ENCODE measurements around the gene STOML3. TPM values are rescaled to one million over a fixed set of nuclear protein-coding genes. Genes with fewer than 3 reads are reported as not detected.

Gene STOML3
- total RNA-seq, 1 donor from 2014 or later = not detected

GRCh38 chr13:38981096-38981495 is 9.5 kb downstream of the STOML3 start:
- DNase-seq (ENCODE audit: low spot score) = no peak

GRCh38 chr13:38980750-38981078 is 9.9 kb downstream of the STOML3 start:
- DNase-seq (ENCODE audit: low spot score) = peak; percentile 14

- peak; percentile 60 for DNase-seq (ENCODE audit: low spot score)
These were observed 10.5 kb downstream of the STOML3 start for GRCh38 chr13:38979891-38980749.

GRCh38 chr13:38970380-38971051 is 20.1 kb downstream of the STOML3 start:
- no peak for DNase-seq (ENCODE audit: low spot score)

- DNase-seq (ENCODE audit: low spot score) = no peak
These were observed 21.4 kb downstream of the STOML3 start for GRCh38 chr13:38969187-38969586.

GRCh38 chr13:38967446-38967845 is 23.2 kb downstream of the STOML3 start:
- no peak for DNase-seq (ENCODE audit: low spot score)

GRCh38 chr13:38965281-38965680 is 25.4 kb downstream of the STOML3 start:
- DNase-seq (ENCODE audit: low spot score) = no peak

GRCh38 chr13:38960175-38960574 is 30.5 kb downstream of the STOML3 start:
- no peak for DNase-seq (ENCODE audit: low spot score)

GRCh38 chr13:38957794-38958592 is 32.6 kb downstream of the STOML3 start:
- DNase-seq (ENCODE audit: low spot score) = no peak

GRCh38 chr13:38954844-38955243 is 35.8 kb downstream of the STOML3 start:
- DNase-seq (ENCODE audit: low spot score) = no peak

- no peak for DNase-seq (ENCODE audit: low spot score)
These were observed 36.3 kb downstream of the STOML3 start for GRCh38 chr13:38954291-38954690.

GRCh38 chr13:38952827-38953226 is 37.8 kb downstream of the STOML3 start:
- no peak for DNase-seq (ENCODE audit: low spot score)

GRCh38 chr13:38951525-38952313 is 38.9 kb downstream of the STOML3 start:
- DNase-seq (ENCODE audit: low spot score) = peak; percentile 40

GRCh38 chr13:38950987-38951386 is 39.6 kb downstream of the STOML3 start:
- DNase-seq (ENCODE audit: low spot score) = no peak

GRCh38 chr13:38947054-38947453 is 43.6 kb downstream of the STOML3 start:
- no peak for DNase-seq (ENCODE audit: low spot score)

- DNase-seq (ENCODE audit: low spot score) = no peak
These were observed 46.4 kb downstream of the STOML3 start for GRCh38 chr13:38944219-38944618.

- no peak for DNase-seq (ENCODE audit: low spot score)
These were observed 47.4 kb downstream of the STOML3 start for GRCh38 chr13:38943231-38943630.

- no peak for DNase-seq (ENCODE audit: low spot score)
These were observed 49.2 kb downstream of the STOML3 start for GRCh38 chr13:38941353-38941945.

GRCh38 chr13:38933786-38934185 is 56.8 kb downstream of the STOML3 start:
- DNase-seq (ENCODE audit: low spot score) = no peak

- no peak for DNase-seq (ENCODE audit: low spot score)
These were observed 68.5 kb downstream of the STOML3 start for GRCh38 chr13:38922170-38922569.

GRCh38 chr13:38921081-38921480 is 69.5 kb downstream of the STOML3 start:
- no peak for DNase-seq (ENCODE audit: low spot score)

Measured in mucosa of gallbladder (tissue), 1 donor.